ENCODE data around the gene SLC18A3.

DNA sequence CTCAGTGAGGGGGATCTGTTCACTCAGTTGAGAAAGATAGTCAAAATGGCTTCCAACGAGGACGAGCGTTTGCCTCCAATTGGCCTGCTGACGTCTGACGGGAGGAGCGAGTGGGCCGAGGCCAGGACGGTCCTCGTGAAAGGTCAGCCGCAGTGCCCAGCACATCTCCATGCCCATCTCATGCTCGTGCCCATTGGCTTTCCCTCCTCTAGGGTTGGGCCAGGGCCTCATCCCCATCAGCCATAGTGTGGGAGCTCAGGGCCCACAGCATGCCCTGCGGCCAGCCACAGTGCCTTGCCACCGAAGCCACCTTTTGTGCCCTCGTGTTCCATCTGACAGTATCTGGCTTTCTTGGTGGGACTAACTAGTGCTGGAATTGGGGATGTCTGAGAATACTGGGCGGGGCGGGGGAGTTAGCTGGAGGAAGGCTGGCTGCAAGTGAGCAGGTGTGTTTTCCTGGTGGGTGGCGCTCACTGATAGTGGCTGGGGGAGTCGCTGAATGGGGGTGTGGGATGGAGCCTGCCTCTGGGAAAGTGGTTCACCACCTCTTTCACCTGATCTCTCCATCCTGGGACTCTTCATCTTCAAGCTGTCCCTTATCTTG lies 17.6 kb downstream of the SLC18A3 start:
- no peak for TF ChIP-seq EZH2 (IDR thresholded peaks at IDR 0.05; ENCODE audit: low read length)
- TF ChIP-seq, protein P1, sequence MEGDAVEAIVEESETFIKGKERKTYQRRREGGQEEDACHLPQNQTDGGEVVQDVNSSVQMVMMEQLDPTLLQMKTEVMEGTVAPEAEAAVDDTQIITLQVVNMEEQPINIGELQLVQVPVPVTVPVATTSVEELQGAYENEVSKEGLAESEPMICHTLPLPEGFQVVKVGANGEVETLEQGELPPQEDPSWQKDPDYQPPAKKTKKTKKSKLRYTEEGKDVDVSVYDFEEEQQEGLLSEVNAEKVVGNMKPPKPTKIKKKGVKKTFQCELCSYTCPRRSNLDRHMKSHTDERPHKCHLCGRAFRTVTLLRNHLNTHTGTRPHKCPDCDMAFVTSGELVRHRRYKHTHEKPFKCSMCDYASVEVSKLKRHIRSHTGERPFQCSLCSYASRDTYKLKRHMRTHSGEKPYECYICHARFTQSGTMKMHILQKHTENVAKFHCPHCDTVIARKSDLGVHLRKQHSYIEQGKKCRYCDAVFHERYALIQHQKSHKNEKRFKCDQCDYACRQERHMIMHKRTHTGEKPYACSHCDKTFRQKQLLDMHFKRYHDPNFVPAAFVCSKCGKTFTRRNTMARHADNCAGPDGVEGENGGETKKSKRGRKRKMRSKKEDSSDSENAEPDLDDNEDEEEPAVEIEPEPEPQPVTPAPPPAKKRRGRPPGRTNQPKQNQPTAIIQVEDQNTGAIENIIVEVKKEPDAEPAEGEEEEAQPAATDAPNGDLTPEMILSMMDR (optimal IDR thresholded peaks at IDR 0.05 in 1 of 3, IDR thresholded peaks at IDR 0.05 in 1 of 3, conservative IDR thresholded peaks at IDR 0.05 in 1 of 3; ENCODE audit: extremely low read depth in 1 of 3, insufficient read depth in 2 of 3, low read length in 3 of 3), result no peak

All from keratinocyte (primary cell).